Mucosa of gallbladder (tissue), 1 donor: ENCODE results near the gene TUBGCP3. TPM values are rescaled to one million over a fixed set of nuclear protein-coding genes. Genes with fewer than 3 reads are reported as not detected.

ENCODE experiments used
- DNase-seq: peaks from one replicate; pipeline ENCODE4 v3.0.0-alpha.2; 2020; ENCODE audit warnings: low spot score
- total RNA-seq: library from RNA; stranded (reverse); gene quantifications from one replicate; pipeline ENCODE4 v1.2.1, GENCODE V29; 2021
- donor health status: DM: no; HTN: no; CAD: no.

The TUBGCP3 gene
- total RNA-seq, 1 donor from 2014 or later = 27.2 TPM

DNA sequence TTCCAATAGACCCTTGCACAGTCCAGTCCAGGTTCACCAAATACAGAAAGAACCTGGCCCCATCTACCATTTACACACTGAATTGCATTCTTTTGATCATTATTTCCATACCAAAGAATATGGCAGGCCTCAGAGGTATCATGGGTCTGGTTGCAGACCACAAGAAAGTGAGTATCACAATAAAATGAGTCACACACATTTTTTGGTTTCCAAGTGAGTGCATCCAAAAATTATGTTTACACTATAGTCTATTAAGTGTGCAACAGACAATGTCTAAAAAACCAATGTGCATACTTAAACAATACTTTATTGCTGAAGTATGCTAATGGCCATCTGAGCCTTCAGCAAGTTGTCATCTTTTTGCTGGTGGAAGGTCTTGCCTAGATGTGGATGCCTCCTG lies 106.5 kb downstream of the TUBGCP3 start:
- no peak for DNase-seq

DNA sequence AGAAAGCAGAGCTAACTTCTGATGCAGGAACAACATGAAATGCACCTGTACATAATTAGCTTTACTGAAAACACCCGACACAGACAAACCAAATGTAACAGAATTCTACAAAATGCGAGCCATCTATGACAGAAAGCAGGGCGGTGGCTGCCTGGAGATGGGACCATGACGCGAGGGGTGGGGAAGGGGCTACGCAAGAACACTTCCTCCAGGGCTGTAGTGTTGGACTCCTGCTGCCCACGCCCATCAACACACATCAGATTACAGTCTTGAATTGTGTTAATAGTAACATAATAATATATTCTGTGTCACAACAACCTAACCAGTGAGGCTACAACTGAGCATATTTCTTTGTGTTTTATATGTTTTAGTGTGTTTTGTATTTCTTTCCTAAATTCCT lies 108.6 kb downstream of the TUBGCP3 start:
- DNase-seq = no peak

DNA sequence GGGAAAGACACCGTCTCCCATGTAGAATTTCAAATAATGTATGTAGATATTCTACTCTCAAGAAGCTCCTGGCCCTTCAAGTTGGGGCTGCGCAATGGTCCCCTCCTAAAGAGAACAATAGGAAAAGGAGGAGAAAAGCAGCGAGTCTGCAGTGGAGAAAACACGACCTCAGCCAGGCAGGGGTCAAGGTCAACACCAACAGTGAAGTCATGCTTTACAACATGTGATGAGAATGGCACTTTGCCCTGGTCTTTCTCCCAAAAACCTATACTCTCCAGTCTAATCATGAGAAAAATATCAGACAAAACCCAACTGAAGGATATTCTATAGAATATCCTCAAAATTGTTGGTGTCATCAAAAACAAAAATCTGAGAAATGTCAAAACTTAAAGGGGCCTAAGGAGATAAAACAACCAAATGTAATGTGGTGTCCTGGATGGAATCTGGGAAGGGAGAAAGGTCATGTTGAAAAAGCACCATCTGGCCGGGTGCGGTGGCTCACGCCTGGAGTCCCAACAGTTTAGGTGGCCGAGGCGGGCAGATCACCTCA lies 110.8 kb downstream of the TUBGCP3 start:
- DNase-seq = no peak

DNA sequence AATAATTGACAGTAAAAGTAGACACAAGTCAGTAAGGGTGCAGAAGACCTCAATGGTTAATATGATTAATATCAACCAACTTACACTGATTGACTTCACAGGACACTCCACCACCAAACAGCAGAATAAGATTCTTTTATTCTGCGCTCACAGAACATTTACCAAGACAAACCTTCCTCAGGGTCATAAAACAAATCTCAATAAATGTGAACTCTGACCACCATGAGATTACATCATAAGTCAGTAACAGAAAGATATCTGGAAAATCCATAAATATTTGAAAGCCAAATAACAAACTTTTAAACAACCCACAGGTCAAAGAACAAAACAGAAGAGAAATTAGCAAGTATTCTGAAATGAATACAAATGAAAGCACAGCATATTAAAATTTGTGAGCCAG lies 112.1 kb downstream of the TUBGCP3 start:
- no peak for DNase-seq

DNA sequence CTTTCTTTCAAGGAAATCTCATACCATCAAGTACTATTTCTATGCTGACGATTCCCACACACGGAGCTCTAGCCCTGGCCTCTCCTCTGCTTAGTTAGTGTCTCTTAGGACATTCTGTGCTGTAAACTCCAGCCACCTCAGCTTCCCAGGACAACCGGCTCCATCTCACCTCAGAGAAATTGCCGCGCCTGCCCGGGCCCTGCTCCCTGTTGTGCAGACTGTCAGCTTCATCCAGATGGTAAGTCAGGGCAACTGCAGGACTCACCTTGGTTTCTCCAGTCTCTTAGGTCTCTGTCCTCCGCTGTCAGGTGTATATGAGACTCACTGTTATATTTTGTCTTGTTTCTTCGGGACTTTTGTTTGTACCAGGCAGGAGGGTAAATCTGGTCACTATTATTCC lies 113.1 kb downstream of the TUBGCP3 start:
- no peak for DNase-seq

DNA sequence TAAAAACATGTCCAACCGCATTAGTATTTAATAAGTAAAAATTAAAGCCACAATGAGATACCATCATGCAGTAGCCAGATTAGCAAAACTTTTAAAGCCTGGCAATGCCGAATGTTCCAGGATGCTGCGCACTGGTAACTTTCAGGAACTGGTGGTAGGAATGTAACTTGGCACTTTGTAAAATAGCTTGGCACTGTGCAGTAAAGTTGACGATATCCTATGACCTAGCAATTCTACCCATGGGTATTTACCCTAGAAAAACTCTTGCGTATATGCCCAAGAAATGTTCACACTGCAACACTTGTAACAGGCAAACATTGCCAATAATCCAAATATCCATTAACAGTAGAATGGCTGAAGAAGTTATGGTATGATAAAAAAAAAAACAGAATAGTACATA lies 114.1 kb downstream of the TUBGCP3 start:
- DNase-seq = no peak

DNA sequence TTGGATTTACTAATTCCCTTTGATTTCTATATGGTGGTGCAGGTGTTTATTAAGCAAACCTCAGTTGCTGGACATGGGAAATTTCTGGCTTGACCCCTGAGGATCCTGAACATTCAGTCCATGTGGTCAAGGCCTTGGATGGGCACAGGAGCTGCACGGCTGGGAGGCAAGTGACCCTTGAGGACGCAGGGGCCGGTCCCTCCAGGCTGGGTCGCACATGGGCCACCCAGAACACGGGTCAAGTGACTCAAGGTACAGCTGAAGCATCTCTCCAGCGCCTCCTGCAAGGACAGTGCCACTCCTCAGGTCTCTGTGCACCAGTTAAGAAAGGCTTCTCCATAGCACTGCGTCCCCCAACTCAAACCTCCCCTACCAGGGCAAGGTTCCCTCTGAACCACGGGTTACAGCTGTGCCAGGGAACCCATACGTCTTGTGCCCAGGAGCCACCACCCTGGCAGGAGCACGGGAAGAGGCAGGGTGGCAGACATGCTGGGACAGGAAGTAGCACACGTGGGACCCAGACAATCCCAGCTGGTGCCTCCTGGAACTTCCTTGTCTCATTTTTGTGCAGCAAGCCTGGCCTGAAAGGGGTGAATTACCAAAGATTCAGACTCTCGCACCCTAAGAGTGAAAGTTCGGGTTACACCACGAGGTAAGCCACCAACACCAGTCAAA lies 118.7 kb downstream of the TUBGCP3 start:
- no peak for DNase-seq

DNA sequence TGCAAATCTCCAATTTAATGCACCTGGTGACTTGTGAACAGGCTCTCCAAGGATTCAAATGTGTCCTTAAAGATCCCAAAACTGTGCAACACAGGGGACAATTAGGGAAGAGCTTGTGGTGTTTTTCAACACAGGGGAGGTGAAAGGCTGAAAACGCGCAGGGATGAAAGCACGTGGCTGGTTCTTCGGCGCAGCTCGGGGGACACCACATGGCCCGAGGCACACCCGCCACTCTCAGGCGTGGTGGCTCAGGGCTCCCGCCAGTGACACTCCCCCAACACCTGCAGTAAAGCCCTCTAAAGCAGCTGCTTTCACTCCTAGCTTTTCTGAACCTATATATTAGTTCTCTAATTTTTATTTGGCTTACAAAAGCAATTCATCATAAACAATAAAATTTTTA lies 119.9 kb downstream of the TUBGCP3 start:
- DNase-seq = no peak

DNA sequence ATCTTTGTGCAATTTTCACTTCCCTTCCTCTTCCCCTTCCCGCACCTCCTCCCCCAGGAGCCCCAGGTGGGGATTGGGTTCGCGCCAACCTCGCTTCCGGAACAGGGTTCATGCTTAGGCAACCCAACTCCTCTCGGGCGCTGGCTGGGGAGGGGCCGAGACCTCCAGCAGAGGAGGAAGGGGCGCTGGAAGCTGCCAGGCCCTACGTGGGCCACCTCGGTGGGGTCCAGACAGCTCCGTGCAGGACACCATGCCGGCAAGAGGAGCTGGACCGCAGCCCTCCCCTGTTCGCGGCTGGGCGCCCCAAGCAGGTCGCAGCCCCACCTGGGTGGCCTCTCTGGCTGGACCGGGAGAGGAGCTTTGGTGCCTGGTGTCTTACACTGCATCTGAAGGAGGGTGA lies 120.7 kb downstream of the TUBGCP3 start:
- DNase-seq = no peak

DNA sequence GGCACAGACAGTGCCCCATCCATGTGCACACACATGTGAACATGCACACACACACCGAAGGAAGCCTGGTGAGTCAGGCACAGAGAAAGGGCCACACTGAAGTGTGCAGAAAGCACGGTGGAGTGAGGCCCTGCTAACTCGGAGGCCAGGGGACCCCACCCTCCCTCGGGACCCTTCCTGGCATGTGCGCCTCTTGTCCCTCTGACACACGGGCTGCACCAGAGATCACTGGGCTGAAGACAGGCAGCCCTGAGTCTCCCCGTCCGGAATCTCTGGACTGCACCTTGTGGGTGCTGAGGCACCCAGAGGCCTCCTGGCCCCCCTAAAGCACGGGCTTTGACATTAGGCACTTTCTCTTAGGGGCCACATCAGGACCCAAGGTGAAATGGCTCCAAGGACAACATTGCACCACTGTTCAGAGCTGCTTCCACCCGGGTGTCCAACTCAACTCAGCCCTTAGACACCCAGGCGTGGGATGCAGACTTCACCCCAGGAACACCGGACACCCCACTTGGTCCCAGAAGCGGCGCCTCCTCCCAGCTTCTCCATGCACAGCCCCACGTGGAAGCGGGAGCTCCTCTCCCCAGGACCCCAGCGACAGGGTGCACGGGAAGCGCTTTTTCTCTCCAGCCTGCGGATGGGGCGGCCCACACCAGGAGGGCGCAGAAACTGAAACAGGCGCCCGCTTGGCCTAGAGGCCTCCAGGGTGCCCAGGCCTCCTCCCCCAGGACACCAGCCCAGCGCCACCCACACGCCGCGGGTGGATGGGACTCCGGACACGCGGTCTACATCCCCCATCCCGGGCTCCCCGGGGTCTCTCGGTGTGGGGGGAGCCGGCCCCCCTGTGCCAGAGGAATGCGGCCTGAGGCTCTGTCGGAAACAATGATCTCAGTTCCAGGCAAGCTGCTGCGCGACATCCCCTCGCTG lies 121.6 kb downstream of the TUBGCP3 start:
- no peak for DNase-seq

DNA sequence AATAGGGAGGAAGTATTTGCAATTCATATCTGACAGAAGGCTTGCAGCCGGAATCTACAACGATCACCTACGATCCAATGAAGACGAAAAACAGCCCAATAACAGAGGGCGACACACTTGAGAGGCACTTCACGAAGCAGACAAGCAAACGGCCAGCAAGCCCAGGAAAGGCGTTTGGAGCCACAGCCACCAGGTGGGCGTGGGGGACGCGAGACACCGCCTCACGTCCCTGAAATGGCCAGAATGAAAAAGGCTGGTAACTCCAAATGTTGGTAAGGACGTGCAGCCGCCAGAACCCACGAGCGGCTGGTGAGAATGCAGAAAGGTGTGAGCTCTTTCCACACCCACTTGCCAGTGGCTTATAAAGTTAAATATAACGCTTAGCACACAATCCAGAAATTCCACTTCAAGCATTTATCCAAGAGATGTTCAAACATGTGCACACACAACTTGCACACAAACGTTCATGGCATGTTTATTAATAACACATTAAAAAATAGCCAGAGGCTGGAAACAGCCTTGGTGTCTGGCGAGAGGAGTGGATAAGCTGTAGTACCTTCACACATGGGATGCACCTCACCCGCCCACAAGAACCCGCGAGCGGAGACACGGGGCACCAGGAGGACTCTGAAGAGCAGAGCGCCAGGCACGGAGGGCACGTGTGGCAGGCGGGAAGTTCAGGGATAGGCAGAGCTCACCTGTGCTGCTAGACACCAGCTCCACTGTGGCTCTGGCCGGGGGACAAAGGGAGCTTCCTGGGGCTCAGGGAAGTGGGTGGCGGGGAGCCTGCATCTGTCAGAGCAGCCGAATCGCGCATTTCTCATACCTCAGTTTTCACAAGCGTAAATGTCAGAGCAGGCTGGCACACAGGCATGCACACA lies 122.5 kb downstream of the TUBGCP3 start:
- DNase-seq = no peak

DNA sequence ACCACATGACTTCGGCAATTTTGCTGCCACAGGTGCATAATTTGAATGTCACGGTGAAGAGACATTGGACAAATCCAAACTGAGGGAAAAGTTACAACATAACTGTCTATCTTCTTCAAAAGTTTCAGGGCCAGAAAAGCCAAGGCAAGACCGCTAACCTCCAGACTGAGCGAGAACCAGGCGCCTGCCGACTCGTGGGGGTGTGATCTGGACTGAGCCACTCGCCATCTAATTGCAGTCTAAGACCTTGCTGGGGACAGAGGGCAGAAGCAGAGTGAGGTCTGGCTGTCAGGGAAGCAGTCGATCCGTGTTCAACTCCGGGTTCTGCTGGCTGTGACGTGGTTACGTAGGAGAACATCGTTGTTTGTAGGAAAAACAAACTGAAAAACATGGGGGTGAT lies 123.2 kb downstream of the TUBGCP3 start:
- no peak for DNase-seq

DNA sequence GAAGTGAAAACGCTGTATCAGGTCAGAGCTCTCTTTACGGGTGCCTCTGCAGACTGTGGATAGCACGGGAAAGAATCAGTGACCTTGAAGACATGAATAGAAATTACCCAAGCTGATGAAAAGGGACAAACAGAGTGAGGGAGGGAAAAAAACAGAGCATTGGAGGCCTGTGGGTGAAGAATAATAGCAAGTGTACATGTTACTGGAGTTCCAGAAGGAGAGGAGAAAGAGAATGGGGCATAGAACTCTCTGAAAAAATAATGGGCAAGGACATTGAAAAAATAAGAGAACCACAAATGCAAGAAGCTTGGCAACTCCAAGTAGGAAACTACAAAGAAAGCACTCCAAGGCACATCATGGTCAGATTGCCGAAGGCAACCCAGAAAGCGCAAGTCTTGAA lies 125.5 kb downstream of the TUBGCP3 start:
- DNase-seq = no peak

DNA sequence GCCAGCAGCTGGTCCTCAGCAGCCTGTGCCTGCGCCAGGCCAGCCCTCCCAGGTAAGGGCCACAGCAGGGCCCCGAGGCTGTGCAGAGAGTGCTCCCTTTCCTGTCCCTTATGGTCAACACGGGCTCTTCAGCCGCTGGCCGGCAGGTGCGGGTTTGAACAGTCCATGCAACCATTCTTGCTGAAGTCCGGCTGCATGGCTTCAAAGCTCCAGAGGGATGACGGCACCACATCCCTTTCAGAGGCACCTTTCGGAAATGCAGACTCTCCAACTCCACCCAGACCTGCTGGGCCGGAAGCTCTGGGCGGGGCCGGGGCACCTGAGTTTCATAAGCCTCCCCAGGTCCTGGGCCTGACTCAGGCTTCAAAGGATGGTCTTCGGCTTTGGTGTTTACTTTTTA lies 130.5 kb downstream of the TUBGCP3 start:
- no peak for DNase-seq

DNA sequence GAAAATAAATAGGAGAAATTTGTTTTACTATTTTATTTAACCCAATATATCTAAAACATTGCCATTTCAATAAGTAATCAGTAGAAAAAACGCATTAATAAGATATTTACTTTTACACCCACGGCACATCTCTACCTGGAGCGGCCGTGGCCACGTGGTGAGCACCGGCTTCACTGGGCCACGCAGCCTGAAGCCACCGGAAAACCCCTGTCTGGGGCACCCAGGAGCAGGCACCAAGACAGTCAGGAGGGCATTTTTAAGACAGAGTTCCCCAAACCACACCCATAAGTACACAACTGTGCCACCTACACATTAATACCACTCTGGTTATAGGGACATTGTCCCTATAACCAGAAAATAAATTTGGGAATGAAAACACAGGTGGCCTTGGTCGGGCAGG lies 130.9 kb downstream of the TUBGCP3 start:
- no peak for DNase-seq

DNA sequence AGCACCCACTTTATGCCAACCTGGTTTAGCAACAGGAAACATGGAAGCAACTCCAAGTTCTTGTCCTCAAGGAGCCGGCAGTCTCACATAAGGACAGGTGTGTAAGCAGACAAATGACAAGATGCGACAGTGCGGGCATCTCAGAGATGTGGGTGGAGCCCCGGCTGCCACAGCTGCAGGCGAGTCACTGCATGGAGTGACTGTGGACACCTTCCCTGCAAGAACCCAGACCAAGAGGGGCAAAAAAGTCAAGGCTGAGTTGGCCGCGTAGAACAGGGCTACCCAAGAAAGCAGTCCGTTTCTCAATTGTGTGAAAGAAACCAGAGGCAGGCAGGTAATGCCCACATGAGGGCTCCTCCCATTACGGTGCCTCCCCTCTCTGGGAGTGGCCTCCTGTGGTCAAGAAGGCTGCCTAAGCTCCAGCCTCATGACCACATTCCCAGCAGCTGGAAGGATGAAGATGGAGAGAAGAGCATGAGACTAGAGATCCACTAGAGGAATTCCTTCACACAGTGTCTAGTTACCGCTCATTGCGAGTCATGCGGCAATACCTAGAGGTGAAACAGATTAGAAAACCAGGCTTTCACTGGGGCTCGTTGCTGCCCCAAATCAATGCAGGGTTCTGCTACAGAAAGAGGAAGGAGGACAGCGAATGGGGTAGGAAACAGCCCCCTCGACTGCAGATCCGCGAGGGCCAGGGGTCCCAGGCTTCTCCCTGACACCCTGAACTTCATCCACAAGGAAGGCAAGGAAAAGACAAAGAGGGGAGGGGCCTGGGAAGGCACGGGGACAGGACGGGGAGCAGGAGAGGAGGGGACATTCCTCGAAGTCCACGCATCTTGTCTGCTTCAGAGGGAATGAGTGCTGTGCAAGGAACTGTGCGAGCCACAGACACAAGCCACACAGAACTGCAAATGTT lies 131.6 kb downstream of the TUBGCP3 start:
- no peak for DNase-seq

DNA sequence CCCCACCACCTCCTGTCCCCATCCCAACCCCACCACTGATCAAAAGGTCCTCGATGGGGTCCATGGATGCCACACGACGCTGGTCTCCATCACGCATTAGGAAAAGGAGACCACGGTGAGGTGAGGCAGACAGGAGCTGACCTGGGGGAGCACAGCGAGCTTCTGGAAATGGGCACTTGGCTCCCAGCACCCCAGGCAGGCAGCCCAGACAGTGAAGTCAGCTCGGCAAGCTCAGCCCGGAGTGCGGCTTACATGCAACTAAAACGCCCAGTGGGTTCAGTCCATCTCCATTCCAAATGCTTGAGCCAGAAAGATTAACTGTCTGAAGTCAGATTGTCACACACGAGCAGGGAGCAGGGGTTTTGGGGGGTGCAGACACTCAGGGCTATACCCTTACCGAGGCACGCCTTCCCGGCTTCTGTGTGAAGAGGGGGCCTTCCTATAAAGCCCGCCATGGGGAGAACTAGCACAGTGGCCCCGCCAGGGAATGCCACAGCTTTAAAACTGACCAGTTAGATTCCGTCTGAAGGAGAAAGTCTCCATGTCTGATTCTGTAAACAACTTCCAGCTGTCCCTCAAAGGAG lies 132.4 kb downstream of the TUBGCP3 start:
- DNase-seq = no peak

DNA sequence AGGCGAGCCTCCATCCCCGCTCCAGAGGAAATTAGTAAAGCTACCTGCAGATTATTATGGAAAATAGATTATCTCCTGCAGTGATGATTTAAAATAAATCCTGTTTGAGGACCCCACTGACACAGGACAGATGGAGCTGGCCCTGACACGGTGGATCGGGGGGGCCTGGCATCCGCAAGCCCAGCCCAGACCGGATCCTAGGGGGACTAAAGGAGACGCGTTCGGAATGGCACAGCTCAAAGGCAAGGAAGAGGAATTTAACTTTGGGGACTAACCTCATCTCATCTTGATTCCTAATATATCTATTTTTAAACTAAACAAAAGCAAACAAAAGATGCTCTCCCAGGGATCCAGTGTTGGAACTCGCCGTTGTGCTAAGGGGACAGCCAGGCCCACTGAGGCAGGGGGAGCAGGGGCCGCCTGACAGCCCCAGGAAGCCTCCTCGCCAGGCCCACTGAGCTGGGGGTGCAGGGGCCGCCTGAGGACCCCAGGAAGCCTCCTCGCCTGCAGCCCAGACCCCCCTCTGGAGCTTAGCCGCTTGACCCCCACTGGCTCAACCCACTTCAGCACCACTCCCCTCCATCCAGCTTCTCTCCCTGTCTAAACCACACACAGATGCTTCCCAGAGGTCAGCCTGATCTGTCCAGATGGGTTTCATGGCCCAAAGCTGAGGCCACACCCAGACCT lies 133.2 kb downstream of the TUBGCP3 start:
- DNase-seq = no peak

DNA sequence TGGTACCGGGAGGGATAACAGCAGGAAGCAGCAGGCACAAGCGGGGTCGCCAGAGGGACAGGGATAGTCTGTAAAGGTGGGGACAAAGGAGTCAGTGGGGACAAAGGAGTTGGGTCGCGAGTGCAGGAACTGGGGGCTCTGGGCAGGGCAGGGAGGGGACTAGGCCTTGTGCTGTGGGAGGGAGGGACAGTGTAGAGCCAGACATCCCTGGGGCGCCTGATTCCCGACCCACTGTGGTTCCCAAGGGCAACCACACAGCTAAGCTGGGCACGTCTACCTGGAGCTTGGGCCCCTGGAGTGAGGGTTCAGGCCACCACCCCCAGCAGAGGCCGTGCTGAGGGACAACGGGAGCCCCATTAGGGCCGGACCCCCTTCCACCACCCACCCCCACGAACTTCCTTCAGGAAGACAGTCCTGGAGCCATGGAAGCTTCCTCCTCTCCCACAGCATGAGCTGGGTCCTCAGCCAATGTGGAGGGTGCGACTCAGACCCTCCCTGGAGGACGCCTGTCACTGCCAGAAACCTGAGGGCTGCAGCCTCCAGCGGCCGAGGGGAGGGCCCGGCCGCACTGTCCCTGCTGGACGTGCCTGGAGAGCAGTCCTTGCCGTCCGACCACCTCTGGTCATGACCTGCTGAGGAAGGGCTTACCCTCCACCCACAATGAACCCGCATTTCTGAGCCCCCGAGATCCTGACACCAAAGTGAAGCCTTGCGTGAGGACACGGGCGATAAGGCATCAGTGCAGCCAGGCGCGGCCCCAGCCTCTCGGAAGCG lies 133.9 kb downstream of the TUBGCP3 start:
- DNase-seq = no peak
